Endothelial cell of umbilical vein (primary cell): ENCODE data around the gene WDR90. TPM values are rescaled to one million over a fixed set of nuclear protein-coding genes. Genes with fewer than 3 reads are reported as not detected.

Experiments
- BruUV-seq: library from RNA; stranded (reverse); fragments of 400-500 nt; replicated peaks from 2 replicates; lab custom pipeline; 2021; lab: Mats Ljungman, UMichigan
- CTCF ChIA-PET: fragments of 300-600, 350-600 bp; sonication (Branson Sonifier 250); formaldehyde crosslinking; loops from one replicate; lab custom pipeline; 2021; ENCODE audit warnings: antibody characterized with exemption, inconsistent platforms; lab: Charles Lee
- POLR2A ChIA-PET: fragments of 300-600, 350-600 bp; sonication (Branson Sonifier 250); formaldehyde crosslinking; loops from one replicate; lab custom pipeline; 2021; ENCODE audit warnings: antibody characterized with exemption, inconsistent platforms; lab: Charles Lee
- DNase-seq: peaks from one replicate; pipeline ENCODE4 v3.0.0-alpha.2; 2011; ENCODE audit warnings: low read depth, low spot score
- FAIRE-seq: peaks from 2 replicates; lab custom pipeline; 2011; peaks lifted over from hg19 to GRCh38; lab: Jason Lieb, UNC
- H2AFZ ChIP-seq: 2 replicates; pipeline ENCODE4 v1.6.0; 2012; ENCODE audit warnings: low read depth, low read length, control low read depth, inconsistent platforms
- H3K27ac ChIP-seq: 2 replicates; pipeline ENCODE4 v1.5.1; 2011; ENCODE audit warnings: low read depth, mild to moderate bottlenecking, control low read depth, low read length, moderate library complexity; ENCODE audit not compliant: insufficient read depth
- H3K27me3 ChIP-seq, 2 experiments: 2 replicates each; pipeline versions ENCODE4 v1.6.0 to v1.6.1; 2011; ENCODE audit warnings: low read length in 2 of 2, mixed read lengths in 1 of 2; ENCODE audit not compliant: control insufficient read depth in 2 of 2, insufficient read depth in 2 of 2
- H3K36me3 ChIP-seq, 2 experiments: 2 replicates in 1 of 2; 3 replicates in 1 of 2; pipeline ENCODE4 v1.5.1; 2011; ENCODE audit warnings: low read length in 2 of 2, mild to moderate bottlenecking in 1 of 2, moderate library complexity in 1 of 2; ENCODE audit not compliant: control insufficient read depth in 2 of 2, insufficient read depth in 2 of 2; ENCODE audit errors: extremely low read depth in 1 of 2
- H3K4me1 ChIP-seq: 3 replicates; pipeline ENCODE4 v1.5.1; 2011; ENCODE audit warnings: mild to moderate bottlenecking, low read length; ENCODE audit not compliant: control insufficient read depth, insufficient read depth; ENCODE audit errors: extremely low read depth
- H3K4me2 ChIP-seq: 2 replicates; pipeline ENCODE4 v1.6.1; 2011; ENCODE audit warnings: low read length, control low read depth, mixed read lengths; ENCODE audit not compliant: insufficient read depth
- H3K4me3 ChIP-seq, 3 experiments: fragments of 200-600 bp in 1 of 3; sonication (generic), shearing (Covaris generic) in 1 of 3; replicated peaks in 1 of 3; 2 replicates each; pipeline ENCODE4 v1.5.1; 2011 to 2016; ENCODE audit warnings: control low read depth in 3 of 3, low read length in 3 of 3, mild to moderate bottlenecking in 2 of 3, inconsistent platforms in 1 of 3, low read depth in 1 of 3, moderate library complexity in 1 of 3; ENCODE audit not compliant: insufficient read depth in 1 of 3
- H3K79me2 ChIP-seq: 2 replicates; pipeline ENCODE4 v1.6.0; 2012; ENCODE audit warnings: low read length, inconsistent platforms; ENCODE audit not compliant: control insufficient read depth, insufficient read depth
- H3K9ac ChIP-seq: replicated peaks from 2 replicates; pipeline ENCODE3; 2011; ENCODE audit warnings: low read length, control low read depth; ENCODE audit not compliant: insufficient read depth; ENCODE audit errors: extremely low read depth
- H3K9me1 ChIP-seq: replicated peaks from 3 replicates; pipeline ENCODE4 v1.6.0; 2011; ENCODE audit warnings: mild to moderate bottlenecking, low read length; ENCODE audit not compliant: control insufficient read depth, insufficient read depth; ENCODE audit errors: extremely low read depth
- H3K9me3 ChIP-seq: replicated peaks from 2 replicates; pipeline ENCODE4 v1.5.1; 2012; ENCODE audit warnings: low read length, inconsistent platforms; ENCODE audit not compliant: control insufficient read depth, insufficient read depth
- H4K20me1 ChIP-seq: replicated peaks from 2 replicates; pipeline ENCODE3; 2011; ENCODE audit warnings: mild to moderate bottlenecking, low read length; ENCODE audit not compliant: control insufficient read depth, insufficient read depth; ENCODE audit errors: extremely low read depth
- CTCF ChIP-seq, 2 donors: IDR thresholded peaks; 1 replicate in 1 of 2; 2 replicates in 1 of 2; pipeline ENCODE4 v1.5.1; 2011; ENCODE audit warnings: low read length in 2 of 2, mild to moderate bottlenecking in 2 of 2, moderate library complexity in 2 of 2, control low read depth in 1 of 2, inconsistent platforms in 1 of 2, low read depth in 1 of 2; ENCODE audit not compliant: insufficient read depth in 1 of 2; ENCODE audit errors: extremely low read depth in 1 of 2
- EZH2 ChIP-seq: IDR thresholded peaks from 2 replicates; pipeline ENCODE4 v1.6.1; 2012; ENCODE audit warnings: borderline replicate concordance, low read depth, mild to moderate bottlenecking, moderate library complexity, low read length, inconsistent platforms; ENCODE audit not compliant: severe bottlenecking
- FOS ChIP-seq: IDR thresholded peaks from 2 replicates; pipeline ENCODE4 v1.6.1; 2011; ENCODE audit warnings: mild to moderate bottlenecking, low read length, moderate library complexity, borderline replicate concordance; ENCODE audit not compliant: insufficient read depth
- GATA2 ChIP-seq: IDR thresholded peaks from 2 replicates; pipeline ENCODE4 v1.7.0; 2011; ENCODE audit warnings: low read depth, mild to moderate bottlenecking, moderate library complexity, mixed read lengths, low read length; ENCODE audit not compliant: insufficient read length, insufficient read depth
- MYC ChIP-seq: IDR thresholded peaks from one replicate; pipeline ENCODE4 v1.6.1; 2011; ENCODE audit warnings: mild to moderate bottlenecking, low read depth, low read length
- dilution Hi-C: fragments of 300-500 bp; cut with MboI; formaldehyde crosslinking; loops from one replicate; pipeline ENCODE4 v1.15.0; 2019; ENCODE audit warnings: low sequenced_read_pairs; ENCODE audit not compliant: extremely low pct_ligation_motif_present
- intact Hi-C: fragments of 100-400 bp; cut with micrococcal nuclease; formaldehyde crosslinking; loops from one replicate; pipeline ENCODE4 v1.10.0; 2022
- polyA plus RNA-seq, 4 experiments: library from polyadenylated mRNA; depleted of rRNA in 3 of 4; stranded (reverse) in 3 of 4; unstranded in 1 of 4; fragments of >200 nt; gene quantifications; 2 replicates each; pipeline versions ENCODE4 v1.2.1 to v1.2.3, GENCODE V29; 2011 to 2012; ENCODE audit warnings: missing spikeins in 1 of 4
- total RNA-seq: library from RNA; stranded (reverse); gene quantifications from 2 replicates; pipeline ENCODE4 v1.2.3, GENCODE V29; 2021

Gene WDR90
- total and polyA plus RNA-seq, 2 donors (not counting 3 experiments of a cell fraction or from before 2014, with no cell fraction given) = 22.2 to 51.8 TPM

DNA sequence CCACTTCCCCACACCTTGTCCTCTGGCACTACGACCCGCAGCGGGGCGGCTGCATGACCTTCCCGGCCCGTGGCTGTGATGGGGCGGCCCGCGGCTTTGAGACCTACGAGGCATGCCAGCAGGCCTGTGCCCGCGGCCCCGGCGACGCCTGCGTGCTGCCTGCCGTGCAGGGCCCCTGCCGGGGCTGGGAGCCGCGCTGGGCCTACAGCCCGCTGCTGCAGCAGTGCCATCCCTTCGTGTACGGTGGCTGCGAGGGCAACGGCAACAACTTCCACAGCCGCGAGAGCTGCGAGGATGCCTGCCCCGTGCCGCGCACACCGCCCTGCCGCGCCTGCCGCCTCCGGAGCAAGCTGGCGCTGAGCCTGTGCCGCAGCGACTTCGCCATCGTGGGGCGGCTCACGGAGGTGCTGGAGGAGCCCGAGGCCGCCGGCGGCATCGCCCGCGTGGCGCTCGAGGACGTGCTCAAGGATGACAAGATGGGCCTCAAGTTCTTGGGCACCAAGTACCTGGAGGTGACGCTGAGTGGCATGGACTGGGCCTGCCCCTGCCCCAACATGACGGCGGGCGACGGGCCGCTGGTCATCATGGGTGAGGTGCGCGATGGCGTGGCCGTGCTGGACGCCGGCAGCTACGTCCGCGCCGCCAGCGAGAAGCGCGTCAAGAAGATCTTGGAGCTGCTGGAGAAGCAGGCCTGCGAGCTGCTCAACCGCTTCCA lies 15.7 kb upstream of the WDR90 start:
- Histone ChIP-seq H3K4me3 (no peak overlapping the region), H3K4me2 (no peak overlapping the region), H2AFZ (no peak overlapping the region), H3K27me3 (no peaks in the 10 kb centered on the region), H4K20me1 (no peaks in the 10 kb centered on the region), H3K79me2 (peaks cover 8% of the 10 kb centered on the region), H3K4me1 (peaks cover 4% of the 10 kb centered on the region), H3K9me3 (no peaks in the 10 kb centered on the region), H3K27ac (no peak overlapping the region), H3K9ac (no peak overlapping the region), H3K36me3 (no peaks in the 10 kb centered on the region), H3K9me1 (no peaks in the 10 kb centered on the region)
- CTCF ChIA-PET = no interaction called here
- TF ChIP-seq GATA2 = no peak
- DNase-seq = no peak
- intact Hi-C loops = no loop called here
- POLR2A ChIA-PET = no interaction called here
- no TSS peak for BruUV-seq
- FAIRE-seq = no peak
- dilution Hi-C loops = no loop called here

DNA sequence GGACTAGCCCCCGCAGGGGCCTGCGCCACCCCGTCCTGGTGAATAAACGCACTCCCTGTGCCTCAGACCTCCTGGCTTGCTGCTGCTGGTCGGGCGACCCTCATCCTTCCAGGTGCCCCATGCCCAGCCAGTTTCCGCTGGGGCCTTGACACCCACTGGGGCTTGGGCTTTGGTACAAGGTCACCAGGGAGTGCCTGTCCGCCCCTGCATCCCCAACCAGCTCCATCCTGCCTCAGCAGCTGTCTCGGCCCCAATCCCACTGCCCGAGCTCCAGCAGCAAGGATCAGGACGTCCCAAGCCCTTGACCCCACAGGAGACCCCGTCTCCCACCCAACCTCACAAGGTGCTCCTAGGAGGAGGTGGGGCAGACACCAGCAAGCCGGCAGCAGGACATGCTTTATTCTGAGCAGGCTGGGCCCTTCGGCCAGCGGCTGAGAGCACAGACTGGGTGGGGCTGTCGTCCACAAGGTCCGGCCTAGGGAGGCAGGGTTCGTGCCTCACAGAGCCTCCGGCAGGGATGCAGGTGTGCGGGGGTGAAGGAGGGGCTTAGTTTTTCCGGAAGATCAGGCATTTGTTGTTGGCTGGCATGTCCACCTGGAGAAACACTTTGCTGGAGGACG lies 15.0 kb upstream of the WDR90 start:
- no peak for TF ChIP-seq CTCF (IDR thresholded peaks at IDR 0.05; ENCODE audit: extremely low read depth in 1 of 2, insufficient read depth in 1 of 2, low read depth in 1 of 2, low read length in 2 of 2)
- no peak for TF ChIP-seq FOS
- no peak for TF ChIP-seq GATA2
- TF ChIP-seq MYC = no peak
- TF ChIP-seq EZH2 = no peak
- H3K27me3 ChIP-seq = no peaks in the 10 kb centered on the region
- dilution Hi-C loops = no loop called here
- no peak overlapping the region for H3K9ac ChIP-seq
- POLR2A ChIA-PET = no interaction called here
- no peak for FAIRE-seq
- H3K9me3 ChIP-seq = no peaks in the 10 kb centered on the region
- H3K4me3 ChIP-seq = no peak overlapping the region
- no peaks in the 10 kb centered on the region for H4K20me1 ChIP-seq
- H3K79me2 ChIP-seq = peaks cover 8% of the 10 kb centered on the region
- no TSS peak for BruUV-seq
- no peak overlapping the region for H3K27ac ChIP-seq
- H2AFZ ChIP-seq = no peak overlapping the region
- DNase-seq = no peak
- intact Hi-C loops = no loop called here
- no peaks in the 10 kb centered on the region for H3K9me1 ChIP-seq
- no peak overlapping the region for H3K4me2 ChIP-seq
- no peaks in the 10 kb centered on the region for H3K36me3 ChIP-seq
- H3K4me1 ChIP-seq = peaks cover 4% of the 10 kb centered on the region
- CTCF ChIA-PET = no interaction called here
